HEK293 (cell line): ENCODE measurements around the gene DYNLRB2.

Experiments used
- CTCF ChIA-PET: fragments of 350-600 bp; formaldehyde crosslinking; extraction: SDS; loops from one replicate; lab custom pipeline; 2021; ENCODE audit warnings: antibody characterized with exemption; lab: Yijun Ruan, JAX
- POLR2A ChIA-PET: fragments of 300-600 bp; formaldehyde crosslinking; extraction: SDS; loops from one replicate; lab custom pipeline; 2020; ENCODE audit warnings: antibody characterized with exemption, inconsistent platforms; lab: Yijun Ruan, JAX
- H3K27ac ChIP-seq: fragments of 200-500 bp; sonication (Bioruptor generic); 2 replicates; pipeline ENCODE4 v1.5.1; 2014; ENCODE audit warnings: low read depth, low read length, control low read depth, inconsistent platforms; ENCODE audit errors: extremely low read depth
- H3K36me3 ChIP-seq, 2 experiments: fragments of 200-500 bp in 1 of 2; sonication (Bioruptor generic) in 1 of 2; 1 replicate in 1 of 2; 2 replicates in 1 of 2; pipeline ENCODE4 v1.5.1; 2014 to 2017; ENCODE audit warnings: inconsistent platforms in 2 of 2, low read length in 2 of 2; ENCODE audit not compliant: control insufficient read depth in 2 of 2, insufficient read depth in 1 of 2
- H3K4me1 ChIP-seq: fragments of 200-500 bp; sonication (Bioruptor generic); 2 replicates; pipeline ENCODE4 v1.5.1; 2014; ENCODE audit warnings: mild to moderate bottlenecking, low read length, inconsistent platforms; ENCODE audit not compliant: control insufficient read depth, insufficient read depth
- H3K4me3 ChIP-seq: 2 replicates; pipeline ENCODE4 v1.5.1; 2011; ENCODE audit warnings: low read depth, mild to moderate bottlenecking, control low read depth, low read length, moderate library complexity
- H3K9me3 ChIP-seq: fragments of 200-500 bp; sonication (Bioruptor generic); 2 replicates; pipeline ENCODE4 v1.5.1; 2014; ENCODE audit warnings: low read depth, low read length, inconsistent platforms; ENCODE audit not compliant: control insufficient read depth, insufficient read depth
- KLF8 ChIP-seq: fragments of 450-650 bp; formaldehyde crosslinking; IDR thresholded peaks from 2 replicates; pipeline ENCODE4 v1.5.1; 2016; ENCODE audit warnings: missing biosample characterization, missing genetic modification characterization
- OVOL3 ChIP-seq: fragments of 450-650 bp; formaldehyde crosslinking; IDR thresholded peaks from 2 replicates; pipeline ENCODE4 v1.5.1; 2016; ENCODE audit warnings: missing biosample characterization, missing genetic modification characterization
- ZNF121 ChIP-seq: fragments of 450-650 bp; formaldehyde crosslinking; IDR thresholded peaks from 2 replicates; pipeline ENCODE4 v1.5.1; 2016; ENCODE audit warnings: missing biosample characterization, missing genetic modification characterization
- ZNF132 ChIP-seq: fragments of 450-650 bp; formaldehyde crosslinking; IDR thresholded peaks from 2 replicates; pipeline ENCODE4 v1.5.1; 2017; ENCODE audit warnings: missing biosample characterization, missing genetic modification characterization, borderline replicate concordance
- ZNF146 ChIP-seq: fragments of 450-650 bp; formaldehyde crosslinking; IDR thresholded peaks from 2 replicates; pipeline ENCODE4 v1.5.1; 2016; ENCODE audit warnings: missing biosample characterization, missing genetic modification characterization
- ZNF148 ChIP-seq: fragments of 450-650 bp; formaldehyde crosslinking; IDR thresholded peaks from 2 replicates; pipeline ENCODE4 v1.5.0; 2017; ENCODE audit warnings: missing biosample characterization, missing genetic modification characterization, borderline replicate concordance
- ZNF16 ChIP-seq: fragments of 450-650 bp; formaldehyde crosslinking; IDR thresholded peaks from 2 replicates; pipeline ENCODE4 v1.5.1; 2016; ENCODE audit warnings: low read depth, missing biosample characterization, missing genetic modification characterization
- ZNF184 ChIP-seq: fragments of 450-650 bp; IDR thresholded peaks from 2 replicates; pipeline ENCODE4 v1.5.1; 2018; ENCODE audit warnings: missing biosample characterization, mild to moderate bottlenecking, missing genetic modification characterization
- ZNF223 ChIP-seq: fragments of 450-650 bp; formaldehyde crosslinking; IDR thresholded peaks from 2 replicates; pipeline ENCODE4 v1.5.1; 2016; ENCODE audit warnings: missing biosample characterization, missing genetic modification characterization
- ZNF24 ChIP-seq: fragments of 450-650 bp; formaldehyde crosslinking; IDR thresholded peaks from 2 replicates; pipeline ENCODE4 v1.5.1; 2016; ENCODE audit warnings: missing biosample characterization, missing genetic modification characterization
- ZNF280C ChIP-seq: fragments of 450-650 bp; formaldehyde crosslinking; IDR thresholded peaks from 2 replicates; pipeline ENCODE4 v1.5.1; 2016; ENCODE audit warnings: missing biosample characterization, missing genetic modification characterization
- ZNF571 ChIP-seq: fragments of 450-650 bp; formaldehyde crosslinking; IDR thresholded peaks from 2 replicates; pipeline ENCODE4 v1.5.0; 2017; ENCODE audit warnings: missing biosample characterization, missing genetic modification characterization
- ZNF768 ChIP-seq: fragments of 450-650 bp; formaldehyde crosslinking; IDR thresholded peaks from 2 replicates; pipeline ENCODE4 v1.5.1; 2018; ENCODE audit warnings: missing biosample characterization, mild to moderate bottlenecking, missing genetic modification characterization
- ZNF792 ChIP-seq: fragments of 450-650 bp; formaldehyde crosslinking; IDR thresholded peaks from 2 replicates; pipeline ENCODE4 v1.5.1; 2016; ENCODE audit warnings: missing biosample characterization, missing genetic modification characterization
- TF ChIP-seq, protein P1 (sequence below): fragments of 450-650 bp; formaldehyde crosslinking; IDR thresholded peaks from 2 replicates; pipeline ENCODE4 v1.5.1; 2016; ENCODE audit warnings: missing biosample characterization, missing genetic modification characterization, low read depth
- TF ChIP-seq, protein P2 (sequence below): fragments of 450-650 bp; formaldehyde crosslinking; conservative IDR thresholded peaks from 2 replicates; pipeline ENCODE4 v1.5.1; 2016; ENCODE audit warnings: low read depth, missing biosample characterization, missing genetic modification characterization
- TF ChIP-seq, protein P3 (sequence below): fragments of 450-650 bp; formaldehyde crosslinking; IDR thresholded peaks from 2 replicates; pipeline ENCODE4 v1.5.1; 2016; ENCODE audit warnings: missing biosample characterization, missing genetic modification characterization
- TF ChIP-seq, protein P4 (sequence below): fragments of 450-650 bp; formaldehyde crosslinking; IDR thresholded peaks from 2 replicates; pipeline ENCODE4 v1.5.1; 2016; ENCODE audit warnings: missing biosample characterization, missing genetic modification characterization

DYNLRB2 gene

GRCh38 chr16:80517846-80518245, 22.9 kb upstream of the DYNLRB2 start:
- Histone ChIP-seq H3K36me3 (no peaks in the 10 kb centered on the region), H3K27ac (no peak overlapping the region), H3K4me3 (no peak overlapping the region), H3K4me1 (no peaks in the 10 kb centered on the region), H3K9me3 (no peaks in the 10 kb centered on the region)
- TF ChIP-seq, protein P1, sequence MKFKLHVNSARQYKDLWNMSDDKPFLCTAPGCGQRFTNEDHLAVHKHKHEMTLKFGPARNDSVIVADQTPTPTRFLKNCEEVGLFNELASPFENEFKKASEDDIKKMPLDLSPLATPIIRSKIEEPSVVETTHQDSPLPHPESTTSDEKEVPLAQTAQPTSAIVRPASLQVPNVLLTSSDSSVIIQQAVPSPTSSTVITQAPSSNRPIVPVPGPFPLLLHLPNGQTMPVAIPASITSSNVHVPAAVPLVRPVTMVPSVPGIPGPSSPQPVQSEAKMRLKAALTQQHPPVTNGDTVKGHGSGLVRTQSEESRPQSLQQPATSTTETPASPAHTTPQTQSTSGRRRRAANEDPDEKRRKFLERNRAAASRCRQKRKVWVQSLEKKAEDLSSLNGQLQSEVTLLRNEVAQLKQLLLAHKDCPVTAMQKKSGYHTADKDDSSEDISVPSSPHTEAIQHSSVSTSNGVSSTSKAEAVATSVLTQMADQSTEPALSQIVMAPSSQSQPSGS (tag by site-specific recombination): no peak
- TF ChIP-seq, protein P2, sequence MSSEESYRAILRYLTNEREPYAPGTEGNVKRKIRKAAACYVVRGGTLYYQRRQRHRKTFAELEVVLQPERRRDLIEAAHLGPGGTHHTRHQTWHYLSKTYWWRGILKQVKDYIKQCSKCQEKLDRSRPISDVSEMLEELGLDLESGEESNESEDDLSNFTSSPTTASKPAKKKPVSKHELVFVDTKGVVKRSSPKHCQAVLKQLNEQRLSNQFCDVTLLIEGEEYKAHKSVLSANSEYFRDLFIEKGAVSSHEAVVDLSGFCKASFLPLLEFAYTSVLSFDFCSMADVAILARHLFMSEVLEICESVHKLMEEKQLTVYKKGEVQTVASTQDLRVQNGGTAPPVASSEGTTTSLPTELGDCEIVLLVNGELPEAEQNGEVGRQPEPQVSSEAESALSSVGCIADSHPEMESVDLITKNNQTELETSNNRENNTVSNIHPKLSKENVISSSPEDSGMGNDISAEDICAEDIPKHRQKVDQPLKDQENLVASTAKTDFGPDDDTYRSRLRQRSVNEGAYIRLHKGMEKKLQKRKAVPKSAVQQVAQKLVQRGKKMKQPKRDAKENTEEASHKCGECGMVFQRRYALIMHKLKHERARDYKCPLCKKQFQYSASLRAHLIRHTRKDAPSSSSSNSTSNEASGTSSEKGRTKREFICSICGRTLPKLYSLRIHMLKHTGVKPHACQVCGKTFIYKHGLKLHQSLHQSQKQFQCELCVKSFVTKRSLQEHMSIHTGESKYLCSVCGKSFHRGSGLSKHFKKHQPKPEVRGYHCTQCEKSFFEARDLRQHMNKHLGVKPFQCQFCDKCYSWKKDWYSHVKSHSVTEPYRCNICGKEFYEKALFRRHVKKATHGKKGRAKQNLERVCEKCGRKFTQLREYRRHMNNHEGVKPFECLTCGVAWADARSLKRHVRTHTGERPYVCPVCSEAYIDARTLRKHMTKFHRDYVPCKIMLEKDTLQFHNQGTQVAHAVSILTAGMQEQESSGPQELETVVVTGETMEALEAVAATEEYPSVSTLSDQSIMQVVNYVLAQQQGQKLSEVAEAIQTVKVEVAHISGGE (tag by site-specific recombination): no peak
- CTCF ChIA-PET: interaction anchor here (0.5 to 2.4 kb wide), 4 partner anchors 9 to 487 kb away, joined by 3 to 15 read pairs (median 3); no protein-coding TSS in a partner anchor
- POLR2A ChIA-PET: no interaction called here

- H3K4me1 ChIP-seq: no peaks in the 10 kb centered on the region
- no peaks in the 10 kb centered on the region for H3K9me3 ChIP-seq
- no peak overlapping the region for H3K27ac ChIP-seq
- ChIA-PET POLR2A (no interaction called here), CTCF (interaction anchor here (0.5 to 2.4 kb wide), 2 partner anchors 8 to 48 kb away, joined by 3 to 15 read pairs; no protein-coding TSS in a partner anchor)
- TF ChIP-seq OVOL3 (tag by site-specific recombination) (no peak), ZNF223 (tag by site-specific recombination) (no peak), ZNF184 (tag by site-specific recombination) (no peak), ZNF121 (tag by site-specific recombination) (no peak), ZNF768 (tag by site-specific recombination) (no peak), ZNF24 (no peak), ZNF792 (tag by site-specific recombination) (no peak), ZNF148 (no peak), ZNF280C (tag by site-specific recombination) (no peak), KLF8 (tag by site-specific recombination) (no peak), ZNF571 (tag by site-specific recombination) (no peak), ZNF146 (no peak), ZNF132 (tag by site-specific recombination) (no peak), ZNF16 (tag by site-specific recombination) (no peak)
- TF ChIP-seq, protein P3, sequence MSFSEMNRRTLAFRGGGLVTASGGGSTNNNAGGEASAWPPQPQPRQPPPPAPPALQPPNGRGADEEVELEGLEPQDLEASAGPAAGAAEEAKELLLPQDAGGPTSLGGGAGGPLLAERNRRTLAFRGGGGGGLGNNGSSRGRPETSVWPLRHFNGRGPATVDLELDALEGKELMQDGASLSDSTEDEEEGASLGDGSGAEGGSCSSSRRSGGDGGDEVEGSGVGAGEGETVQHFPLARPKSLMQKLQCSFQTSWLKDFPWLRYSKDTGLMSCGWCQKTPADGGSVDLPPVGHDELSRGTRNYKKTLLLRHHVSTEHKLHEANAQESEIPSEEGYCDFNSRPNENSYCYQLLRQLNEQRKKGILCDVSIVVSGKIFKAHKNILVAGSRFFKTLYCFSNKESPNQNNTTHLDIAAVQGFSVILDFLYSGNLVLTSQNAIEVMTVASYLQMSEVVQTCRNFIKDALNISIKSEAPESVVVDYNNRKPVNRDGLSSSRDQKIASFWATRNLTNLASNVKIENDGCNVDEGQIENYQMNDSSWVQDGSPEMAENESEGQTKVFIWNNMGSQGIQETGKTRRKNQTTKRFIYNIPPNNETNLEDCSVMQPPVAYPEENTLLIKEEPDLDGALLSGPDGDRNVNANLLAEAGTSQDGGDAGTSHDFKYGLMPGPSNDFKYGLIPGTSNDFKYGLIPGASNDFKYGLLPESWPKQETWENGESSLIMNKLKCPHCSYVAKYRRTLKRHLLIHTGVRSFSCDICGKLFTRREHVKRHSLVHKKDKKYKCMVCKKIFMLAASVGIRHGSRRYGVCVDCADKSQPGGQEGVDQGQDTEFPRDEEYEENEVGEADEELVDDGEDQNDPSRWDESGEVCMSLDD: no peak
- TF ChIP-seq, protein P4, sequence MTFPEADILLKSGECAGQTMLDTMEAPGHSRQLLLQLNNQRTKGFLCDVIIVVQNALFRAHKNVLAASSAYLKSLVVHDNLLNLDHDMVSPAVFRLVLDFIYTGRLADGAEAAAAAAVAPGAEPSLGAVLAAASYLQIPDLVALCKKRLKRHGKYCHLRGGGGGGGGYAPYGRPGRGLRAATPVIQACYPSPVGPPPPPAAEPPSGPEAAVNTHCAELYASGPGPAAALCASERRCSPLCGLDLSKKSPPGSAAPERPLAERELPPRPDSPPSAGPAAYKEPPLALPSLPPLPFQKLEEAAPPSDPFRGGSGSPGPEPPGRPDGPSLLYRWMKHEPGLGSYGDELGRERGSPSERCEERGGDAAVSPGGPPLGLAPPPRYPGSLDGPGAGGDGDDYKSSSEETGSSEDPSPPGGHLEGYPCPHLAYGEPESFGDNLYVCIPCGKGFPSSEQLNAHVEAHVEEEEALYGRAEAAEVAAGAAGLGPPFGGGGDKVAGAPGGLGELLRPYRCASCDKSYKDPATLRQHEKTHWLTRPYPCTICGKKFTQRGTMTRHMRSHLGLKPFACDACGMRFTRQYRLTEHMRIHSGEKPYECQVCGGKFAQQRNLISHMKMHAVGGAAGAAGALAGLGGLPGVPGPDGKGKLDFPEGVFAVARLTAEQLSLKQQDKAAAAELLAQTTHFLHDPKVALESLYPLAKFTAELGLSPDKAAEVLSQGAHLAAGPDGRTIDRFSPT (tag by site-specific recombination): no peak
- H3K4me3 ChIP-seq: no peak overlapping the region
- no peaks in the 10 kb centered on the region for H3K36me3 ChIP-seq
These were observed 22.4 kb upstream of the DYNLRB2 start for GRCh38 chr16:80518436-80518835.
